GM18873 (cell line): ENCODE data around the gene CD59.
"Not testable (repeated sequence)": the region's sequence is repeated elsewhere in the genome, so short reads cannot be mapped to it uniquely, and the experiment has no call there.

Experiments
- ATAC-seq: cut with Tn5 transposase; IDR thresholded peaks from one replicate; pipeline ENCODE4 v1.9.1; 2021; ENCODE audit warnings: mild to moderate bottlenecking, moderate library complexity, moderate number of reproducible peaks; ENCODE audit not compliant: unreplicated experiment, low FRiP score

CD59 gene

DNA sequence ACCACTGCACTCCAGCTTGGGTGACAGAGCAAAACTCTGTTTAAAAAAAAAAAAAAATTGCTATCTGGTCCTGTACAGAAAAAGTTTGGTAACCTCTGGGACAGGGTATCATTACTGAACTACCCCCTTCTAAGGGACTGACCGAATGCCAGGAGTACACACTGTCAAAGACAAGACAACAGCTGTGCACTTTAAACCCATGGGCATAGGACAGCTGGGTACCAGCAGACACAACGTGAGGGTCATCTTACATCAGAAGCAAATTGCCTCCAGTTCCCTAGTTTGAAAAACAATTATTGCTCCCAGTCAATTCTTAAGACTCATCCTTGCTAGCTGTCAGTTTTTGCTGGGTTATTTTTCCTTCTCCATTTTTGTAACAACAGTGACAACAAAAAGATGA, 17.8 kb downstream of the CD59 start:
- ATAC-seq: no peak

DNA sequence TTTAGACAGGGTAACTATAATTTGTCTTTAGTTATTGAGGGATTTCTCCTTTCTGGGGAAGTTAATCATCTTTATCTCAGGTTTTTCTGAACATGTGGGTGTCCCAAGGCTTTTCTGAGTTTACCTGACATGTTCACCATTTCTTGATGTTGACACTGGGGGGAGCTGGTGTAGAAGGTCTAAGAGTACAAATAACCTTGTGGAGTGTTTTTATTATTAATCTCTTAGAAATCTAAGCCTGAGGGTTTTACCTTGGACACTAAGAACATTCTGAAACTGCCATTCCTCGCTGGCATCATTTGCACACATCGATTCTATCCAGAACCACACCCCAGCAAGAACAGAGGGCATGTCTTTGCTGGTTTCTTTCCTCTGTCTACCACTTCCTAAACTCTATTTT, 20.0 kb downstream of the CD59 start:
- no peak for ATAC-seq

DNA sequence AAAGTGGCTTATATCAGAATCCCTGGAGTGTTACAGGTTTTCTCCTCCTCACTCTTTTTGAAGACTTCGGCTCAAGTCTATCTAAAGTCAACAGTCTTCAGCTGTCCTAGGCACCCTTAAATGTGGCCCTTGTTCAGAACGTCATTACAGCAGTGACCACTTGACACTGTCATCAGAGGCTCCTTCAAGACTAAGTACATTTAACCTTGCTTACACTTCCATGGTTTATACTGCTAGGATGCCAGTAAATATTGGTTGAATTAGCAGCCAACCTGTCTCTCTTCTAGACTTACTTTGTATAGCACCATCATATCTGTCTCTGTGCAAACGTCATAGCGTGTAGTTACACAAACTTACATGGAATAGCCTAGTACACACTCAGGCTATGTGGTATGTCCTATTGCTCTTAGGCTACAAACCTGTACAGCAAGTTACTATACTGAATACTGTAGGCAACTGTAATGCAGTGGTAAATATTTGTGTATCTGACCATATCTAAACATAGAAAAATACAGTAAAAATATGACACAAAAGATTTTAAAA, 22.3 kb downstream of the CD59 start:
- no peak for ATAC-seq

- ATAC-seq: no peak
These were observed 22.9 kb downstream of the CD59 start for GRCh38 chr11:33713151-33713855.

GRCh38 chr11:33712436-33712835, 23.8 kb downstream of the CD59 start:
- no peak for ATAC-seq

GRCh38 chr11:33709466-33709865, 26.8 kb downstream of the CD59 start:
- ATAC-seq: no peak

GRCh38 chr11:33708985-33709384, 27.2 kb downstream of the CD59 start:
- no peak for ATAC-seq

DNA sequence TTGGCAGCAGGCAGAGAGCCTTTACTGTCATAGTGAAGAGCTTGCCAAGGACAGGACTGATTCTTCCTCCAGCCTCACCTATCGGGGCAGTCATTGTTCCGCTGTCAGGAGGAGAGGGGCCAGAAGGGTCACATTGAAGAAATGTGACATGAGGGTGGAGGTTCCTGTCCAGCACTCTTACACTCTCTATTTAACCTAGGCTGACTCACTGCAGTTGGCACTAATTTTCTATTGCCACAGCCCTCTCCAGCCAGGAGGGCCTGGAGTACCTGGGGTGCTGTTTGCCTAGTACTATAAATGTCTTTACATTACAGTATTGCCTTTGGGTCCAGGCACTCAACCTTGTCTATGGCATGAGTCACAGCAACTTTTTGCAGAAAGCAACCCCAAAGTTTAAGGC, 28.4 kb downstream of the CD59 start:
- not testable (repeated sequence) for ATAC-seq

DNA sequence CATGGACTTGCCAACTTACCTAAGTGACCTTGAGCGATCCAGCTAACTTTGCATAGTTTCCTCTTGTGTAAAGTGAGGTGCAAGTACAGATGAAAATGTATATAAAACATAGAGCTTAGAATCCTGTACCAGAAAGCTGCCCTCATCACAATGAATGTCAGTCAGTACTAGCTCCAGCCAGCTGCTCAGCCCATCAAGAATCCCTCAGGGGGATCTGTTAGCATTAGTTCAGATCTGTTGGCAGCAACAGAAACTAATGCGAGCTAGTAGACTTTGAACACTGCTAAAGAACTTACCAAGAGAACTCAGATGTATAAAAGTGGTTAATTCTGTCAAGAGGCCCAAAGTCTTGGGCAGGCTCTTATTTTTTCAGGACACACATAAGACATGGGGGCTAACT, 29.3 kb downstream of the CD59 start:
- no peak for ATAC-seq

DNA sequence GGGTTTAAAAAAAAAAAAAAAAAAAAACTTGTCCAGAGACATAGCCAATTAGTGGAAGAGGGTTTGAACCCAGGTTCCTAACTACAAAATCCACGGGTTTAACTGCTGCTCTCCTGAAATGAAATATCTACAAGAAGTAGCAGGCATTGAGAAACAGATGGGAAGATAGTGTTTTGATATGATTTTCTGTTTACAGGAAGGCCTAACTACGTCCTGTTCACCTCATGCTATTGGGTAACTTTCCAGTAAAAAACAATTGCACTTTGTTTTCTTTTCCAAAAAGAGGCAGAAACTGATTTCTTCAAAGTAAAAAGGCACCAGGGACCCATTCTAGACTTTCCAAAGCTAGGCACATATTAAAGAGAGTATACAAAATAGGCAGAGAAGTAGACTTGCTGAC, 29.7 kb downstream of the CD59 start:
- no peak for ATAC-seq

DNA sequence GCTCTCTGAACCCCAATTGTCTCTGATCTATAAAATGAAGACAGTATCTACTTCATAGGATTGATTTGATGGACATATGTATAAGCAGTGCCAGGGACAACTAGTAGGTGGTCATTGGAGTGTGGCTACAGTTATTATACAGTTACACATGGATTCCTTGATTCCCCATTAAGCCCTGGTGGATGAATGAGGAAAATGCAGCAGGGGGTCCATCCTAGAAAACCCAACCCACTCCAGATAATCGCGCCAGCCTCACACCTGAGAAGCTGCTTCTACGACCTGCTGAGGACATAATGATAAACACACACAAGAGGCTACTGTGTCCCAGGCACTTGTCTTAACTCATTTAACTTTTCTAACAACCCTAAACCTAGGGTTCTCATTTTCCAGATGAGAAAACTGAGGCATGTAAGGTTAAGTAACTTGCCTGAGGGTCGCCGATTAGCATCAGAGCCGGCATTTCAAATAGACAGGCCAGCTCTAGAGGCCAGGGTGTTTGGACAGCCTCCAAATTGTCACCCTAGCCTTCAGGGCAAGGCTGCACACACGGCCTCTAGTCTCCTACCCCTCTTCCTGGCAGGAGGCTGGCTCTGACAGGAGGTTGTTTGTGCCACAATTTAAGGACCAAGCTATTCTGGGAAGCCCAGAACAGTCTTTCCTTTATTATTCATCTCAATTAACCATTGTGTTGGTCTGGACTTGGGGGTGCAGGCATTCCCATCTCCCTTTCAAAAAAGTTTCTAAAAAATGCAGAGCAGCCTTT, 31.8 kb downstream of the CD59 start:
- ATAC-seq: no peak

DNA sequence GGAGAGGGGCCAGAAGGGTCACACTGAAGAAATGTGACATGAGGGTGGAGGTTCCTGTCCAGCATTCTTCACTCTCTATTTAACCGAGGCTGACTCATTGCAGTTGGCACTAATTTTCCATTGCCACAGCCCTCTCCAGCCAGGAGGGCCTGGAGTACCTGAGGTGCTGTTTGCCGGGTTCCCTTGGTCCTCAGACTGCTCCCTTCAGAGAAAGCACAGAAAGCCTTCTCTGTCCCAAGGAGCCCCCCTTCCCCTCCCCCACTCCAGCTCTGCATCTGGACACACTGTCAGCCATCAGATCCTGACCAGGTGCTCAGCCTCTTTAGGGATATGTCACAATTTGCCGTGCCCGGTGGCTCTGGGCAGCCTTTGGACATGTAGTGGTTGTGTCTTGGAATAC, 32.4 kb downstream of the CD59 start:
- ATAC-seq: no peak

DNA sequence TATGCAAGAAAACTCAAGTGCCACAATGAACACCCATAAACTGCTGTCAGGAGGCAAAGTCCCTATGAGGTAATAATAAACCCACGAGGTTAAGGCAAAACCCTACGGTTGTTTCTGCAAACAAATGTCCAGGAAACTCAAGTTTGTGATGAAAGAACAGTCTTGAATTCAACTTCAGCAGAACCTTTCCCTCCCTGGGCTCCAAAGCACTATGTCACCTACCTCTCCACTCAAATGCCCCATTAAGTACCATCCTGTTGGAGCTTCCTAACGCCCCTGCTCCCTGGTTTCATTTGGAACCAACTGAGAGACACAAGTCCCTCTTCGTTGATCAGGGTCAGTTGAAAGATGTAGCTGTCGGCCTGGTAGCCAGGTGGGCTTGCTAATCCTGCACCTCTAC, 33.0 kb downstream of the CD59 start:
- no peak for ATAC-seq

GRCh38 chr11:33701302-33702230, 34.7 kb downstream of the CD59 start:
- no peak for ATAC-seq

- ATAC-seq: peak; percentile 73
These were observed 35.5 kb downstream of the CD59 start, which contains the start of gene C11orf91 for GRCh38 chr11:33700502-33701271. Gene C11orf91, minus strand, starts transcription at chr11:33700826. Its CDS starts 86 bp downstream, at chr11:33700740.

GRCh38 chr11:33700063-33700501, 36.1 kb downstream of the CD59 start:
- ATAC-seq: no peak

- no peak for ATAC-seq
These were observed 36.6 kb downstream of the CD59 start for GRCh38 chr11:33699515-33700062.

GRCh38 chr11:33698921-33699320, 37.3 kb downstream of the CD59 start:
- no peak for ATAC-seq

- ATAC-seq: no peak
These were observed 38.2 kb downstream of the CD59 start for GRCh38 chr11:33697997-33698396.
